ENCODE results near the gene SNRNP35.

- no peak for TF ChIP-seq CTCF (IDR thresholded peaks at IDR 0.05; ENCODE audit: low read length)
- TF ChIP-seq EZH2 (optimal IDR thresholded peaks at IDR 0.05; ENCODE audit: low read depth, low read length), result no peak
Measured at GRCh38 chr12:123482876-123483275, 24.9 kb downstream of the SNRNP35 start.
